COLO668 (cell line): ENCODE data around the gene ETFA.

ENCODE experiments used
- DNase-seq: peaks from one replicate; lab custom pipeline; 2025; ENCODE audit not compliant: unreplicated experiment; lab: John Stamatoyannopoulos, UW

The ETFA gene

GRCh38 chr15:76179023-76179422, 132.2 kb downstream of the ETFA start:
- no peak for DNase-seq

- no peak for DNase-seq
These were observed 132.8 kb downstream of the ETFA start for GRCh38 chr15:76178296-76179000.

GRCh38 chr15:76177491-76178040, 133.7 kb downstream of the ETFA start:
- DNase-seq = no peak

GRCh38 chr15:76176487-76177085, 134.7 kb downstream of the ETFA start:
- DNase-seq = no peak

- DNase-seq = no peak
These were observed 135.2 kb downstream of the ETFA start for GRCh38 chr15:76176059-76176458.

GRCh38 chr15:76175442-76175841, 135.8 kb downstream of the ETFA start:
- no peak for DNase-seq

GRCh38 chr15:76174654-76175053, 136.6 kb downstream of the ETFA start:
- no peak for DNase-seq

- no peak for DNase-seq
These were observed 137.9 kb downstream of the ETFA start for GRCh38 chr15:76173317-76173834.

- no peak for DNase-seq
These were observed 138.5 kb downstream of the ETFA start for GRCh38 chr15:76172782-76173181.

GRCh38 chr15:76169911-76170800, 141.1 kb downstream of the ETFA start:
- no peak for DNase-seq

- no peak for DNase-seq
These were observed 142.3 kb downstream of the ETFA start for GRCh38 chr15:76169018-76169417.

- peak; percentile 6 for DNase-seq
These were observed 142.9 kb downstream of the ETFA start for GRCh38 chr15:76168237-76168984.

- no peak for DNase-seq
These were observed 145.3 kb downstream of the ETFA start for GRCh38 chr15:76165951-76166350.
